Endothelial cell of umbilical vein (primary cell): ENCODE data around the gene PDHB. TPM values are rescaled to one million over a fixed set of nuclear protein-coding genes. Genes with fewer than 3 reads are reported as not detected.

Source experiments
- Bru-seq: library from RNA; stranded (reverse); fragments of 400-500 nt; gene quantifications from one replicate; lab custom pipeline; 2021; lab: Mats Ljungman, UMichigan
- BruChase-seq, 2 experiments: library from RNA; stranded (reverse); fragments of 400-500 nt; gene quantifications; one replicate each; lab custom pipeline; 2021; lab: Mats Ljungman, UMichigan
- BruUV-seq: library from RNA; stranded (reverse); fragments of 400-500 nt; replicated peaks from 2 replicates; lab custom pipeline; 2021; lab: Mats Ljungman, UMichigan
- CTCF ChIA-PET: fragments of 300-600, 350-600 bp; sonication (Branson Sonifier 250); formaldehyde crosslinking; loops from one replicate; lab custom pipeline; 2021; ENCODE audit warnings: antibody characterized with exemption, inconsistent platforms; lab: Charles Lee
- POLR2A ChIA-PET: fragments of 300-600, 350-600 bp; sonication (Branson Sonifier 250); formaldehyde crosslinking; loops from one replicate; lab custom pipeline; 2021; ENCODE audit warnings: antibody characterized with exemption, inconsistent platforms; lab: Charles Lee
- DNase-seq: peaks from one replicate; pipeline ENCODE4 v3.0.0-alpha.2; 2011; ENCODE audit warnings: low read depth, low spot score
- FAIRE-seq: peaks from 2 replicates; lab custom pipeline; 2011; peaks lifted over from hg19 to GRCh38; lab: Jason Lieb, UNC
- H2AFZ ChIP-seq: 2 replicates; pipeline ENCODE4 v1.6.0; 2012; ENCODE audit warnings: low read depth, low read length, control low read depth, inconsistent platforms
- H3K27ac ChIP-seq: 2 replicates; pipeline ENCODE4 v1.5.1; 2011; ENCODE audit warnings: low read depth, mild to moderate bottlenecking, control low read depth, low read length, moderate library complexity; ENCODE audit not compliant: insufficient read depth
- H3K27me3 ChIP-seq, 2 experiments: 2 replicates each; pipeline versions ENCODE4 v1.6.0 to v1.6.1; 2011; ENCODE audit warnings: low read length in 2 of 2, mixed read lengths in 1 of 2; ENCODE audit not compliant: control insufficient read depth in 2 of 2, insufficient read depth in 2 of 2
- H3K36me3 ChIP-seq, 2 experiments: 2 replicates in 1 of 2; 3 replicates in 1 of 2; pipeline ENCODE4 v1.5.1; 2011; ENCODE audit warnings: low read length in 2 of 2, mild to moderate bottlenecking in 1 of 2, moderate library complexity in 1 of 2; ENCODE audit not compliant: control insufficient read depth in 2 of 2, insufficient read depth in 2 of 2; ENCODE audit errors: extremely low read depth in 1 of 2
- H3K4me1 ChIP-seq: 3 replicates; pipeline ENCODE4 v1.5.1; 2011; ENCODE audit warnings: mild to moderate bottlenecking, low read length; ENCODE audit not compliant: control insufficient read depth, insufficient read depth; ENCODE audit errors: extremely low read depth
- H3K4me2 ChIP-seq: 2 replicates; pipeline ENCODE4 v1.6.1; 2011; ENCODE audit warnings: low read length, control low read depth, mixed read lengths; ENCODE audit not compliant: insufficient read depth
- H3K4me3 ChIP-seq, 3 experiments: fragments of 200-600 bp in 1 of 3; sonication (generic), shearing (Covaris generic) in 1 of 3; replicated peaks in 1 of 3; 2 replicates each; pipeline ENCODE4 v1.5.1; 2011 to 2016; ENCODE audit warnings: control low read depth in 3 of 3, low read length in 3 of 3, mild to moderate bottlenecking in 2 of 3, inconsistent platforms in 1 of 3, low read depth in 1 of 3, moderate library complexity in 1 of 3; ENCODE audit not compliant: insufficient read depth in 1 of 3
- H3K79me2 ChIP-seq: 2 replicates; pipeline ENCODE4 v1.6.0; 2012; ENCODE audit warnings: low read length, inconsistent platforms; ENCODE audit not compliant: control insufficient read depth, insufficient read depth
- H3K9ac ChIP-seq: replicated peaks from 2 replicates; pipeline ENCODE3; 2011; ENCODE audit warnings: low read length, control low read depth; ENCODE audit not compliant: insufficient read depth; ENCODE audit errors: extremely low read depth
- H3K9me1 ChIP-seq: replicated peaks from 3 replicates; pipeline ENCODE4 v1.6.0; 2011; ENCODE audit warnings: mild to moderate bottlenecking, low read length; ENCODE audit not compliant: control insufficient read depth, insufficient read depth; ENCODE audit errors: extremely low read depth
- H3K9me3 ChIP-seq: replicated peaks from 2 replicates; pipeline ENCODE4 v1.5.1; 2012; ENCODE audit warnings: low read length, inconsistent platforms; ENCODE audit not compliant: control insufficient read depth, insufficient read depth
- H4K20me1 ChIP-seq: replicated peaks from 2 replicates; pipeline ENCODE3; 2011; ENCODE audit warnings: mild to moderate bottlenecking, low read length; ENCODE audit not compliant: control insufficient read depth, insufficient read depth; ENCODE audit errors: extremely low read depth
- CTCF ChIP-seq, 2 donors: IDR thresholded peaks; 1 replicate in 1 of 2; 2 replicates in 1 of 2; pipeline ENCODE4 v1.5.1; 2011; ENCODE audit warnings: low read length in 2 of 2, mild to moderate bottlenecking in 2 of 2, moderate library complexity in 2 of 2, control low read depth in 1 of 2, inconsistent platforms in 1 of 2, low read depth in 1 of 2; ENCODE audit not compliant: insufficient read depth in 1 of 2; ENCODE audit errors: extremely low read depth in 1 of 2
- EZH2 ChIP-seq: IDR thresholded peaks from 2 replicates; pipeline ENCODE4 v1.6.1; 2012; ENCODE audit warnings: borderline replicate concordance, low read depth, mild to moderate bottlenecking, moderate library complexity, low read length, inconsistent platforms; ENCODE audit not compliant: severe bottlenecking
- POLR2A ChIP-seq: IDR thresholded peaks from 2 replicates; pipeline ENCODE4 v1.6.1; 2012; ENCODE audit warnings: low read depth, mild to moderate bottlenecking, control low read depth, low read length
- POLR2AphosphoS5 ChIP-seq: IDR thresholded peaks from 2 replicates; pipeline ENCODE4 v1.6.1; 2012; ENCODE audit warnings: low read depth, mild to moderate bottlenecking, control low read depth, low read length, moderate library complexity; ENCODE audit not compliant: insufficient read depth
- dilution Hi-C: fragments of 300-500 bp; cut with MboI; formaldehyde crosslinking; loops from one replicate; pipeline ENCODE4 v1.15.0; 2019; ENCODE audit warnings: low sequenced_read_pairs; ENCODE audit not compliant: extremely low pct_ligation_motif_present
- intact Hi-C: fragments of 100-400 bp; cut with micrococcal nuclease; formaldehyde crosslinking; loops from one replicate; pipeline ENCODE4 v1.10.0; 2022
- long read RNA-seq: library from polyadenylated mRNA; stranded (forward); transcript quantifications from one replicate; pipeline ENCODE4 v2.0.0, GENCODE V29; 2021
- polyA minus RNA-seq, 3 experiments: library from RNA; depleted of rRNA, polyadenylated mRNA; stranded (reverse); fragments of >200 nt; gene quantifications; 1 replicate in 1 of 3; 2 replicates in 2 of 3; pipeline ENCODE4 v1.2.3, GENCODE V29; 2011
- polyA plus RNA-seq, 4 experiments: library from polyadenylated mRNA; depleted of rRNA in 3 of 4; stranded (reverse) in 3 of 4; unstranded in 1 of 4; fragments of >200 nt; gene quantifications; 2 replicates each; pipeline versions ENCODE4 v1.2.1 to v1.2.3, GENCODE V29; 2011 to 2012; ENCODE audit warnings: missing spikeins in 1 of 4
- total RNA-seq: library from RNA; stranded (reverse); gene quantifications from 2 replicates; pipeline ENCODE4 v1.2.3, GENCODE V29; 2021
- TF ChIP-seq, protein P1 (sequence below): IDR thresholded peaks from 2 replicates; pipeline ENCODE4 v1.6.1; 2011; ENCODE audit not compliant: insufficient read depth, insufficient read length

Gene PDHB
- 59.3 and 60.8 TPM in 2 replicates for total RNA-seq
- polyA plus RNA-seq = 40.7 and 50.8 TPM in 2 replicates
- 60.8 and 65.1 TPM in 2 replicates for polyA plus RNA-seq (2011; cell fraction: cytosol; rRNA removed)
- 49.4 and 59.8 TPM in 2 replicates for polyA plus RNA-seq (2011; cell fraction: nucleus; rRNA removed)
- polyA plus RNA-seq (2012) = 60.3 and 67.7 TPM in 2 replicates
- polyA minus RNA-seq = 40.8 and 47.0 TPM in 2 replicates
- 36.2 TPM for polyA minus RNA-seq (2011; cell fraction: cytosol; rRNA and poly(A)+ RNA removed)
- 28.3 and 34.8 TPM in 2 replicates for polyA minus RNA-seq (2011; cell fraction: nucleus; rRNA and poly(A)+ RNA removed)
- Bru-seq, nascent RNA = percentile 88 among the genes with signal in this experiment
- BruChase-seq, experiment 1, labeled RNA remaining after a 6-hour chase = percentile 93 among the genes with signal in this experiment
- percentile 83 among the genes with signal in this experiment for BruChase-seq, experiment 2, labeled RNA remaining after a 2-hour chase
- long read RNA-seq, transcript PDHB-202 (9 exons, 1,478 nt) = minor isoform, 5 of 426 reads
- long read RNA-seq, transcript PDHB-203 (9 exons, 1,535 nt) = minor isoform, 8 of 426 reads
- long read RNA-seq, transcript PDHB-201 (10 exons, 1,527 nt) = major isoform, 394 of 426 reads
- long read RNA-seq, partial matches to known transcripts = 8 of 426 reads
- long read RNA-seq, other reads (novel, unspliced or antisense) = 11 of 426 reads

DNA sequence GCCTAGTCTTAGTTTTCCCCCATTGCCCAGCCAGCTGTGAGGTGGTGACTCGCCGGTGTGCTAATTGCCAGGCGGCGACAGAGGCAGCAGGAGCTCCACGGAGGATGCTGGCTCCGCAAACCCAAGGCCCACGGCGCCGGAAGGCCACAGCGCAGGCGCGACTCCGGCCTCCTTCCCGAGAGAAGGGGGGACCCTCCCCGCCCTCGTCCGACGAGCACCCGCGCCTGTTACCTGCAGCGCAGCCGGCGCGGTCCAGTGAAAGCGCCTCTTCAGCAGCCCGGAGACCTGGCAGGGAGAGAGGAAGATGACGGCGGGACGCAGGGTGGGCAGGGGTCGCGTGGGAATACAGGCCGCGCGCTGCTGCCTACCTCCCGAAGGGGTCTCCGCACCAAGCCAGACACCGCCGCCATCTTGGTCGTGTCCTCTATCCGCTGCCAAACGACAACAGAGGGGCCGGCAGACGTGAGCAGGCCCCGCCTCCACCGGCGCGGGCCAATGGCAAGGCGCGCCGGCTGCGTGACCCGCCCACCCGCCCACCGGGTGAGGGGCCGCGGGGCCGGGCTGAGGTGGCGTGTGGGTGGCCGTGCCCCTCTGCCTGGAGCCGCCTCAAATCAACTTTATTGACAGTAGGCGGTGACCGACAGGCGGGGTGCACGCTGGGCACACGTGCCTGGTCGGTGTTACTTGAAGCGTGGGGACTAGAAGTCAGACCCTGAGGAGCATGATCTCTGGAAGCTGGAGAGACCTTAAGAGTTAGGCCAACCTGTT lies at the start of gene PDHB:
Gene PDHB, minus strand, starts transcription at position 433 of the 768 bp plus-strand sequence. Its CDS starts 23 bp downstream, at position 410.
- dilution Hi-C loops = no loop called here
- BruUV-seq = no TSS peak

More for the DNA sequence above, at the start of gene PDHB:
- CTCF ChIA-PET = interaction anchor here (0.9 to 2.2 kb wide), 8 partner anchors 19 to 128 kb away, joined by 3 to 6 read pairs (median 5); partner anchors contain the start of genes HTD2 and RPP14
- H3K27ac ChIP-seq = peak within 1 kb of the TSS; percentile 69
- H3K4me2 ChIP-seq = peak within 1 kb of the TSS; percentile 87
- H3K9ac ChIP-seq = peak within 1 kb of the TSS; percentile 73
- peak; percentile 94 for DNase-seq
- no peaks in the 10 kb centered on the region for H3K9me1 ChIP-seq
- H3K9me3 ChIP-seq = no peaks in the 10 kb centered on the region
- H3K4me1 ChIP-seq = peaks cover 5% of the 10 kb centered on the region
- POLR2A ChIA-PET = interaction anchor here (0.7 to 1.3 kb wide), 3 partner anchors 93 to 96 kb away, joined by 3 to 7 read pairs (median 3); no protein-coding TSS in a partner anchor
- peak; percentile 93 for FAIRE-seq
- no peaks in the 10 kb centered on the region for H4K20me1 ChIP-seq
- peaks cover 3 to 5% of the 10 kb centered on the region in 2 experiments for H3K27me3 ChIP-seq
- intact Hi-C loops = loop anchor here (1.0 to 5.0 kb wide), 3 partner anchors 58 to 101 kb away; partner anchors contain the start of gene PXK
- TF ChIP-seq, protein P1, sequence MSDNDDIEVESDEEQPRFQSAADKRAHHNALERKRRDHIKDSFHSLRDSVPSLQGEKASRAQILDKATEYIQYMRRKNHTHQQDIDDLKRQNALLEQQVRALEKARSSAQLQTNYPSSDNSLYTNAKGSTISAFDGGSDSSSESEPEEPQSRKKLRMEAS = peak; percentile 55
- TF ChIP-seq POLR2A (peak; percentile 91), EZH2 (no peak), POLR2AphosphoS5 (peak; percentile 90), CTCF (IDR thresholded peaks at IDR 0.05; ENCODE audit: extremely low read depth in 1 of 2, insufficient read depth in 1 of 2, low read depth in 1 of 2, low read length in 2 of 2) (no peak)
- H2AFZ ChIP-seq = peak within 1 kb of the TSS; percentile 88
- H3K79me2 ChIP-seq = peaks cover 13% of the 10 kb centered on the region
- peak within 1 kb of the TSS; percentile 51 to 92 (median 85) for H3K4me3 ChIP-seq
- peaks cover 9 to 12% of the 10 kb centered on the region in 2 experiments for H3K36me3 ChIP-seq
